Loucy (cell line): Measurements from ENCODE around the gene ZBTB20.

ENCODE experiments used
- H2AFZ ChIP-seq: fragments of 200-600 bp; sonication (generic); 2 replicates; pipeline ENCODE4 v1.6.0; 2016; ENCODE audit warnings: antibody characterized with exemption, mild to moderate bottlenecking, low read length, moderate library complexity
- H3F3A ChIP-seq: fragments of 200-600 bp; 2 replicates; pipeline ENCODE4 v1.6.0; 2016; ENCODE audit warnings: antibody characterized with exemption, low read depth, mild to moderate bottlenecking
- H3K27me3 ChIP-seq: fragments of 200-600 bp; sonication (generic); 2 replicates; pipeline ENCODE4 v1.6.1; 2014; ENCODE audit warnings: low read length, mild to moderate bottlenecking; ENCODE audit not compliant: insufficient read depth, poor library complexity, severe bottlenecking
- H3K36me3 ChIP-seq: fragments of 200-600 bp; sonication (generic); 2 replicates; pipeline ENCODE4 v1.6.1; 2016; ENCODE audit warnings: low read length; ENCODE audit not compliant: insufficient read depth
- H3K4me1 ChIP-seq: fragments of 200-600 bp; sonication (generic); 2 replicates; pipeline ENCODE4 v1.5.1; 2014; ENCODE audit warnings: low read length, mild to moderate bottlenecking; ENCODE audit not compliant: insufficient read depth, poor library complexity, severe bottlenecking
- H3K4me2 ChIP-seq: fragments of 200-600 bp; sonication (generic); 2 replicates; pipeline ENCODE4 v1.6.0; 2014; ENCODE audit warnings: antibody characterized with exemption, low read length, low read depth, mild to moderate bottlenecking; ENCODE audit not compliant: poor library complexity, severe bottlenecking
- H3K4me3 ChIP-seq: fragments of 200-600 bp; sonication (generic); 2 replicates; pipeline ENCODE4 v1.5.1; 2014; ENCODE audit warnings: low read length, mild to moderate bottlenecking, mixed read lengths; ENCODE audit not compliant: poor library complexity, severe bottlenecking
- H3K79me2 ChIP-seq: fragments of 200-600 bp; sonication (generic); 2 replicates; pipeline ENCODE4 v1.6.1; 2014; ENCODE audit warnings: low read length; ENCODE audit not compliant: insufficient read depth
- H3K9ac ChIP-seq: fragments of 200-600 bp; sonication (generic); 2 replicates; pipeline ENCODE4 v1.6.0; 2014; ENCODE audit warnings: mild to moderate bottlenecking, low read depth, low read length, moderate library complexity; ENCODE audit not compliant: poor library complexity, severe bottlenecking
- H3K9me2 ChIP-seq: fragments of 200-600 bp; sonication (generic); replicated peaks from 2 replicates; pipeline ENCODE4 v1.6.1; 2016; ENCODE audit warnings: low read depth, low read length, mixed read lengths
- H3K9me3 ChIP-seq: fragments of 200-600 bp; sonication (generic); 2 replicates; pipeline ENCODE4 v1.6.1; 2014; ENCODE audit warnings: mild to moderate bottlenecking, antibody characterized with exemption, low read length, low read depth; ENCODE audit not compliant: insufficient read depth
- H4K20me1 ChIP-seq: fragments of 200-600 bp; sonication (generic); 2 replicates; pipeline ENCODE4 v1.6.0; 2014; ENCODE audit warnings: antibody characterized with exemption, low read length, mild to moderate bottlenecking; ENCODE audit not compliant: insufficient read depth, poor library complexity, severe bottlenecking
- EZH2phosphoT487 ChIP-seq: fragments of 200-600 bp; IDR thresholded peaks from 2 replicates; pipeline ENCODE4 v1.6.1; 2018; ENCODE audit warnings: antibody characterized with exemption, mild to moderate bottlenecking, moderate library complexity, borderline replicate concordance
- TF ChIP-seq, protein P1 (sequence below): fragments of 200-600 bp; sonication (generic); conservative IDR thresholded peaks from 2 replicates; pipeline ENCODE4 v1.5.1; 2014; ENCODE audit warnings: mild to moderate bottlenecking, antibody characterized with exemption, low read length

The ZBTB20 gene

DNA sequence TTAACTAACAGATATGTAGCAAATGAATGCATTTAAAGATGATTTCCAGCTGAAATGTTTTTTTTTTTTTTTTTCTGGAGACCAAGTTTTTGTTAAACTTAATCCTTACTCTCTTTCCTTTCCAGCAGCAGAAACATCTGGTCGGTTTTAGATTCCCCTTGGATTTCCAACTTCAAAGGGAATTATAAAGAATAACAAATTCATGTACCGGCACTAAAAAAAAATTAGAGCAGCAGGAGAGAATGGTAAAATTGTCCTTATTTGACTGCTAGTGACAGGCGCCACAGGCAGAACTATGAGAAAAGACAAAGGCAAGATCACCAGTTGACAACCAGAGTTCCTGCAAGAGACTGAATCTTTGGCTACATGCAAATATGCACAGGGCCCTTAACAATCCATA is 459.9 kb downstream of the ZBTB20 start:
- no peaks in the 10 kb centered on the region for H3F3A ChIP-seq
- H3K9me2 ChIP-seq, result no peaks in the 10 kb centered on the region
- no peaks in the 10 kb centered on the region for H4K20me1 ChIP-seq
- no peaks in the 10 kb centered on the region for H3K36me3 ChIP-seq
- H2AFZ ChIP-seq, result no peak overlapping the region
- peak overlapping the region; percentile 51 for H3K4me2 ChIP-seq
- TF ChIP-seq EZH2phosphoT487, result no peak
- TF ChIP-seq, protein P1, sequence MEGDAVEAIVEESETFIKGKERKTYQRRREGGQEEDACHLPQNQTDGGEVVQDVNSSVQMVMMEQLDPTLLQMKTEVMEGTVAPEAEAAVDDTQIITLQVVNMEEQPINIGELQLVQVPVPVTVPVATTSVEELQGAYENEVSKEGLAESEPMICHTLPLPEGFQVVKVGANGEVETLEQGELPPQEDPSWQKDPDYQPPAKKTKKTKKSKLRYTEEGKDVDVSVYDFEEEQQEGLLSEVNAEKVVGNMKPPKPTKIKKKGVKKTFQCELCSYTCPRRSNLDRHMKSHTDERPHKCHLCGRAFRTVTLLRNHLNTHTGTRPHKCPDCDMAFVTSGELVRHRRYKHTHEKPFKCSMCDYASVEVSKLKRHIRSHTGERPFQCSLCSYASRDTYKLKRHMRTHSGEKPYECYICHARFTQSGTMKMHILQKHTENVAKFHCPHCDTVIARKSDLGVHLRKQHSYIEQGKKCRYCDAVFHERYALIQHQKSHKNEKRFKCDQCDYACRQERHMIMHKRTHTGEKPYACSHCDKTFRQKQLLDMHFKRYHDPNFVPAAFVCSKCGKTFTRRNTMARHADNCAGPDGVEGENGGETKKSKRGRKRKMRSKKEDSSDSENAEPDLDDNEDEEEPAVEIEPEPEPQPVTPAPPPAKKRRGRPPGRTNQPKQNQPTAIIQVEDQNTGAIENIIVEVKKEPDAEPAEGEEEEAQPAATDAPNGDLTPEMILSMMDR, result no peak
- no peaks in the 10 kb centered on the region for H3K79me2 ChIP-seq
- peak overlapping the region; percentile 15 for H3K4me3 ChIP-seq
- no peaks in the 10 kb centered on the region for H3K9me3 ChIP-seq
- peaks cover 31% of the 10 kb centered on the region for H3K4me1 ChIP-seq
- H3K27me3 ChIP-seq, result no peaks in the 10 kb centered on the region
- peak overlapping the region; percentile 4 for H3K9ac ChIP-seq

GRCh38 chr3:114686621-114687020 is 460.5 kb downstream of the ZBTB20 start:
- H3K4me1 ChIP-seq, result peaks cover 27% of the 10 kb centered on the region
- peak overlapping the region; percentile 15 for H3K4me3 ChIP-seq
- no peaks in the 10 kb centered on the region for H3K36me3 ChIP-seq
- TF ChIP-seq, protein P1, result no peak
- TF ChIP-seq EZH2phosphoT487, result no peak
- H3F3A ChIP-seq, result no peaks in the 10 kb centered on the region
- peak overlapping the region; percentile 51 for H3K4me2 ChIP-seq
- H3K9ac ChIP-seq, result peak overlapping the region; percentile 4
- H3K79me2 ChIP-seq, result no peaks in the 10 kb centered on the region
- H3K27me3 ChIP-seq, result no peaks in the 10 kb centered on the region
- H3K9me2 ChIP-seq, result no peaks in the 10 kb centered on the region
- no peaks in the 10 kb centered on the region for H3K9me3 ChIP-seq
- no peaks in the 10 kb centered on the region for H4K20me1 ChIP-seq
- H2AFZ ChIP-seq, result no peak overlapping the region

DNA sequence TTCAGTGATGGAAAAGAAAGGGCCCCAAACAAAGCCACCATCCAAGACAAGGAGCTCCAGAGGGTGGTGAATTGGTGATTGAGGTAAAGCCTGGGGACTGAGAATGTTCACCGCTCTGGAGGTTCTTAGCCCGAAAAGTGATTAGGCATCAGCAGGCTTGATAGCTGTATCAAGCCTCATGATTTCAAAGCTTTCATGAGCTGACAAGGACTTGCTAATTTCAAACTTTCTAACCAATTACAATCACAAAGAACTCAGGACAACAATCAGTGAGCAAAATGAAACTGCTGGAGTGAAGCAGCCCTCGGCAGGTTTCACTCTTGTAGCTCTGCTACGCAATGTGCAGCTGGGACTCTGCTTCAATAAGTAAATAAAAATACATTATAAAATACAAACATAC is 461.9 kb downstream of the ZBTB20 start:
- Histone ChIP-seq H3K36me3 (no peaks in the 10 kb centered on the region), H3K4me2 (peak overlapping the region; percentile 22), H3F3A (no peaks in the 10 kb centered on the region), H3K9me3 (no peaks in the 10 kb centered on the region), H2AFZ (no peak overlapping the region), H3K9me2 (no peaks in the 10 kb centered on the region), H3K9ac (no peak overlapping the region), H4K20me1 (no peaks in the 10 kb centered on the region), H3K4me1 (peaks cover 27% of the 10 kb centered on the region), H3K4me3 (no peak overlapping the region), H3K27me3 (no peaks in the 10 kb centered on the region), H3K79me2 (no peaks in the 10 kb centered on the region)
- TF ChIP-seq EZH2phosphoT487, result no peak
- TF ChIP-seq, protein P1, result no peak
